GM12878 (cell line): Measurements from ENCODE around the gene PTCD2. TPM values are rescaled to one million over a fixed set of nuclear protein-coding genes. Genes with fewer than 3 reads are reported as not detected.

Source experiments
- ATAC-seq: fragments of 200-7000 bp; cut with Tn5 transposase; 3 replicates; pipeline ENCODE4 v1.9.1; 2020; ENCODE audit warnings: mild to moderate bottlenecking, moderate library complexity
- BruUV-seq: library from RNA; stranded (reverse); fragments of 400-500 nt; replicated peaks from 2 replicates; lab custom pipeline; 2021; lab: Mats Ljungman, UMichigan
- CTCF ChIA-PET: fragments of 300-600 bp; sonication (Branson Sonifier 250); formaldehyde crosslinking; extraction: SDS; loops from one replicate; lab custom pipeline; 2021; ENCODE audit warnings: inconsistent platforms; lab: Yijun Ruan, JAX
- POLR2A ChIA-PET: fragments of 350-600 bp; formaldehyde crosslinking; extraction: SDS; loops from one replicate; lab custom pipeline; 2021; ENCODE audit warnings: inconsistent platforms; lab: Charles Lee
- RAD21 ChIA-PET: fragments of 300-600 bp; sonication (Branson Sonifier 250); formaldehyde crosslinking; loops from one replicate; lab custom pipeline; 2023; ENCODE audit warnings: antibody characterized with exemption; ENCODE audit not compliant: unreplicated experiment; lab: Charles Lee
- SMC1A ChIA-PET: fragments of 300-600 bp; sonication (Branson Sonifier 250); formaldehyde crosslinking; loops from one replicate; lab custom pipeline; 2023; ENCODE audit not compliant: unreplicated experiment, uncharacterized antibody; lab: Charles Lee
- DNase-seq: peaks from one replicate; pipeline ENCODE4 v3.0.0-alpha.2; 2011; ENCODE audit warnings: low read depth, low spot score
- FAIRE-seq: peaks from 3 replicates; lab custom pipeline; 2011; peaks lifted over from hg19 to GRCh38; lab: Jason Lieb, UNC
- H2AFZ ChIP-seq: 2 replicates; pipeline ENCODE4 v1.6.0; 2011; ENCODE audit warnings: low read depth, low read length, control low read depth; ENCODE audit not compliant: control insufficient read depth
- H3K27ac ChIP-seq: 2 replicates; pipeline ENCODE4 v1.5.1; 2011; ENCODE audit warnings: control low read depth; ENCODE audit not compliant: control insufficient read depth, insufficient read depth
- H3K27me3 ChIP-seq, 2 experiments: replicated peaks in 1 of 2; 2 replicates each; pipeline versions ENCODE4 v1.6.0 to v1.6.1; 2011; ENCODE audit warnings: low read length in 1 of 2; ENCODE audit not compliant: control insufficient read depth in 2 of 2, insufficient read depth in 2 of 2
- H3K36me3 ChIP-seq, 2 experiments: 2 replicates each; pipeline ENCODE4 v1.5.1; 2011; ENCODE audit warnings: low read length in 1 of 2; ENCODE audit not compliant: control insufficient read depth in 2 of 2, insufficient read depth in 2 of 2
- H3K4me1 ChIP-seq: 2 replicates; pipeline ENCODE4 v1.6.1; 2011; ENCODE audit warnings: mild to moderate bottlenecking, low read length, moderate library complexity, mixed read lengths; ENCODE audit not compliant: control insufficient read depth, insufficient read depth
- H3K4me2 ChIP-seq: 2 replicates; pipeline ENCODE4 v1.6.0; 2011; ENCODE audit warnings: control low read depth; ENCODE audit not compliant: control insufficient read depth, insufficient read depth
- H3K4me3 ChIP-seq: fragments of 200-600 bp; sonication (generic); 2 replicates; pipeline ENCODE4 v1.5.1; 2016
- H3K79me2 ChIP-seq: 2 replicates; pipeline ENCODE4 v1.6.0; 2011; ENCODE audit warnings: low read length; ENCODE audit not compliant: control insufficient read depth, insufficient read depth
- H3K9ac ChIP-seq: 2 replicates; pipeline ENCODE4 v1.8.0; 2011; ENCODE audit warnings: low read length, control low read depth, mixed read lengths; ENCODE audit not compliant: control insufficient read depth, insufficient read depth
- H3K9me3 ChIP-seq: replicated peaks from 3 replicates; pipeline ENCODE4 v1.5.1; 2011; ENCODE audit warnings: mild to moderate bottlenecking, low read length; ENCODE audit not compliant: control insufficient read depth, insufficient read depth
- H4K20me1 ChIP-seq: 2 replicates; pipeline ENCODE4 v1.6.0; 2011; ENCODE audit not compliant: control insufficient read depth, insufficient read depth
- BCL3 ChIP-seq: IDR thresholded peaks from 2 replicates; pipeline ENCODE4 v1.6.1; 2011; ENCODE audit warnings: borderline replicate concordance, low read depth, mild to moderate bottlenecking, moderate library complexity, low read length; ENCODE audit not compliant: insufficient read depth, poor library complexity, severe bottlenecking
- CBFB ChIP-seq: IDR thresholded peaks from 2 replicates; pipeline ENCODE4 v1.6.1; 2016; ENCODE audit warnings: antibody characterized with exemption, low read depth
- CEBPB ChIP-seq, 2 experiments: fragments of 150-350 bp in 1 of 2; IDR thresholded peaks; 2 replicates each; pipeline ENCODE4 v1.6.1; 2012 to 2014; ENCODE audit warnings: low read depth in 2 of 2, low read length in 2 of 2, borderline replicate concordance in 1 of 2, inconsistent platforms in 1 of 2
- CHD2 ChIP-seq: IDR thresholded peaks from 2 replicates; pipeline ENCODE4 v1.6.1; 2011; ENCODE audit warnings: low read depth, low read length, improper control_type of control experiment, borderline replicate concordance
- ESRRA ChIP-seq: IDR thresholded peaks from 2 replicates; pipeline ENCODE4 v1.6.1; 2012; ENCODE audit warnings: mild to moderate bottlenecking, low read length, improper control_type of control experiment
- IKZF2 ChIP-seq, 2 experiments: fragments of 450-650 bp; IDR thresholded peaks; 2 replicates each; pipeline ENCODE4 v1.6.1; 2017; ENCODE audit warnings: mild to moderate bottlenecking in 2 of 2, moderate library complexity in 2 of 2
- MAX ChIP-seq: IDR thresholded peaks from 2 replicates; pipeline ENCODE4 v1.6.1; 2012; ENCODE audit warnings: low read depth, low read length, improper control_type of control experiment
- NBN ChIP-seq: fragments of 450-650 bp; IDR thresholded peaks from 2 replicates; pipeline ENCODE4 v1.6.1; 2016
- NFIC ChIP-seq: IDR thresholded peaks from 2 replicates; pipeline ENCODE4 v1.6.1; 2012; ENCODE audit warnings: low read depth, mild to moderate bottlenecking, inconsistent platforms, low read length, moderate library complexity
- NR2C2 ChIP-seq: IDR thresholded peaks from 2 replicates; pipeline ENCODE4 v1.6.1; 2011; ENCODE audit warnings: borderline replicate concordance, low read depth; ENCODE audit not compliant: control insufficient read depth, insufficient read length
- PAX8 ChIP-seq: fragments of 450-650 bp; IDR thresholded peaks from 2 replicates; pipeline ENCODE4 v1.6.1; 2017; ENCODE audit warnings: mild to moderate bottlenecking, moderate library complexity
- POLR2A ChIP-seq: IDR thresholded peaks from 2 replicates; pipeline ENCODE4 v1.6.1; 2011; ENCODE audit warnings: low read depth, mild to moderate bottlenecking, low read length
- POLR2AphosphoS5 ChIP-seq: IDR thresholded peaks from 2 replicates; pipeline ENCODE4 v1.6.1; 2011; ENCODE audit warnings: mild to moderate bottlenecking, low read length, inconsistent platforms
- RAD21 ChIP-seq: IDR thresholded peaks from 2 replicates; pipeline ENCODE4 v1.6.1; 2011; ENCODE audit warnings: mild to moderate bottlenecking, low read depth, low read length, moderate library complexity; ENCODE audit not compliant: insufficient read depth
- RAD51 ChIP-seq: fragments of 450-650 bp; IDR thresholded peaks from 2 replicates; pipeline ENCODE4 v1.6.1; 2016; ENCODE audit warnings: moderate library complexity, mild to moderate bottlenecking, inconsistent platforms
- STAT1 ChIP-seq: fragments of 450-650 bp; conservative IDR thresholded peaks from 2 replicates; pipeline ENCODE4 v1.6.1; 2014; ENCODE audit warnings: antibody characterized with exemption, mild to moderate bottlenecking
- TCF3 ChIP-seq: IDR thresholded peaks from 2 replicates; pipeline ENCODE4 v1.6.1; 2012; ENCODE audit warnings: low read depth, mild to moderate bottlenecking, low read length, borderline replicate concordance; ENCODE audit not compliant: insufficient read depth
- ZSCAN29 ChIP-seq: fragments of 450-650 bp; IDR thresholded peaks from 2 replicates; pipeline ENCODE4 v1.6.1; 2017; ENCODE audit warnings: mild to moderate bottlenecking, moderate library complexity
- in situ Hi-C: fragments of 300-500 bp; cut with MboI; formaldehyde crosslinking; loops from 9 replicates; pipeline ENCODE4 v1.14.3; 2018; ENCODE audit warnings: mixed read lengths
- intact Hi-C: fragments of 100-400 bp; cut with micrococcal nuclease; formaldehyde crosslinking; loops from one replicate; pipeline ENCODE4 v1.14.2; 2022; ENCODE audit not compliant: unreplicated experiment
- polyA plus RNA-seq, 11 experiments: library from polyadenylated mRNA; depleted of rRNA in 4 of 11; unstranded in 6 of 11; stranded (reverse) in 5 of 11; fragments of >200 nt; fragmentation: Nextera tagmentation in 4 of 11; fragmentation: Illumina TruSeq in 1 of 11; extraction: Ambion mirVana in 4 of 11; extraction: Trizol in 1 of 11; gene quantifications; 1 replicate in 1 of 11; 2 replicates in 10 of 11; pipeline versions ENCODE4 v1.2.1 to v1.2.3, GENCODE V29; 2011 to 2016; ENCODE audit warnings: inconsistent platforms in 2 of 11, missing spikeins in 2 of 11, low read depth in 1 of 11
- total RNA-seq, 4 experiments: library from RNA; depleted of rRNA in 3 of 4; stranded (reverse); fragments of >200 nt in 3 of 4; fragmentation: Illumina TruSeq in 1 of 4; extraction: Trizol in 1 of 4; gene quantifications; 2 replicates each; pipeline versions ENCODE4 v1.2.1 to v1.2.3, GENCODE V29; 2013 to 2021
- TF ChIP-seq, protein P1 (sequence below), 3 experiments: IDR thresholded peaks in 2 of 3; conservative IDR thresholded peaks in 1 of 3; 2 replicates each; pipeline ENCODE4 v1.5.1; 2011; ENCODE audit warnings: low read depth in 3 of 3, low read length in 3 of 3, mild to moderate bottlenecking in 3 of 3, control low read depth in 2 of 3, moderate library complexity in 2 of 3, inconsistent platforms in 1 of 3, mixed read lengths in 1 of 3; ENCODE audit not compliant: control insufficient read depth in 2 of 3, insufficient read depth in 1 of 3; ENCODE audit errors: extremely low read depth in 1 of 3
- TF ChIP-seq, protein P2 (sequence below): IDR thresholded peaks from 2 replicates; pipeline ENCODE4 v1.6.1; 2012; ENCODE audit warnings: low read depth, low read length, improper control_type of control experiment

PTCD2 gene
- total and polyA plus RNA-seq, 10 of the 15 experiments (the other 5 are each of a cell fraction or from before 2014, with no cell fraction given) = 8.7 to 15.0 (median 11.9) TPM

DNA sequence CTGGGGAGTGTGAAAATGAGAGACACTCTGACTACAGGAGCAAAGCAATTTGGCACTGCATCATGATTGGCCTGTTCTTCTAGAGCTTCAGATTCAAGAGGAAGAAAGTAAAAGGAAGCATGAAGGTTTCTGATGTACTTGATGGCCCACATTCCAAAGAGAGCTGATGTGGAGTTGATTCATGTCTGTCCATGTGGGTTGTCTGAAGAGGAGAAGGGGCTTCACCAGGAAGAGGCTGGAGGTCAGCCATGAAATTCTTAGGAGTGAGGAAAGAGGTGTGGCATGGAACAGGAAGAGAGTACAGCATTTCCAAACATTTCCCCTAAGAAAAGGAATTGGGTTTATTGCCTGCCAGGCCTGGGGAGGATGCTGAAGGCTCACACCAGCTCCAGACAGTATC, 70.7 kb downstream of the PTCD2 start:
- no peak for FAIRE-seq
- BruUV-seq = no TSS peak
- CTCF ChIA-PET = interaction anchor here (0.8 to 22.6 kb wide), 4 partner anchors 11 to 136 kb away, joined by 3 to 323 read pairs (median 8); no protein-coding TSS in a partner anchor

More for the DNA sequence above, 70.7 kb downstream of the PTCD2 start:
- in situ Hi-C loops (no loop called here), intact Hi-C loops (loop anchor here (5.0 kb wide), 1 partner anchor 76 kb away; no protein-coding TSS in a partner anchor)
- POLR2A ChIA-PET = no interaction called here
- no peaks in the 10 kb centered on the region for H3K36me3 ChIP-seq
- H4K20me1 ChIP-seq = no peaks in the 10 kb centered on the region
- no peaks in the 10 kb centered on the region for H3K4me1 ChIP-seq
- SMC1A ChIA-PET = interaction anchor here (0.5 to 9.8 kb wide), 6 partner anchors 22 to 220 kb away, joined by 3 to 159 read pairs (median 4); no protein-coding TSS in a partner anchor
- H3K9me3 ChIP-seq = no peaks in the 10 kb centered on the region
- H3K4me2 ChIP-seq = no peak overlapping the region
- DNase-seq (no peak), ATAC-seq (no peak)
- RAD21 ChIA-PET = interaction anchor here (1.0 to 8.6 kb wide), 5 partner anchors 9 to 220 kb away, joined by 3 to 122 read pairs (median 4); no protein-coding TSS in a partner anchor
- no peak overlapping the region for H3K4me3 ChIP-seq
- H3K27me3 ChIP-seq = no peaks in the 10 kb centered on the region
- H3K79me2 ChIP-seq = no peaks in the 10 kb centered on the region
- TF ChIP-seq NR2C2 (no peak), RAD21 (no peak), ZSCAN29 (no peak), CBFB (no peak), PAX8 (no peak), NBN (no peak), POLR2AphosphoS5 (no peak), ESRRA (no peak), MAX (no peak), IKZF2 (IDR thresholded peaks at IDR 0.05) (no peak), NFIC (no peak), CHD2 (no peak), RAD51 (no peak), BCL3 (no peak), STAT1 (no peak), TCF3 (no peak), POLR2A (no peak), CEBPB (IDR thresholded peaks at IDR 0.05; ENCODE audit: borderline replicate concordance in 1 of 2, low read depth in 2 of 2, low read length in 2 of 2) (no peak)
- TF ChIP-seq, protein P1, sequence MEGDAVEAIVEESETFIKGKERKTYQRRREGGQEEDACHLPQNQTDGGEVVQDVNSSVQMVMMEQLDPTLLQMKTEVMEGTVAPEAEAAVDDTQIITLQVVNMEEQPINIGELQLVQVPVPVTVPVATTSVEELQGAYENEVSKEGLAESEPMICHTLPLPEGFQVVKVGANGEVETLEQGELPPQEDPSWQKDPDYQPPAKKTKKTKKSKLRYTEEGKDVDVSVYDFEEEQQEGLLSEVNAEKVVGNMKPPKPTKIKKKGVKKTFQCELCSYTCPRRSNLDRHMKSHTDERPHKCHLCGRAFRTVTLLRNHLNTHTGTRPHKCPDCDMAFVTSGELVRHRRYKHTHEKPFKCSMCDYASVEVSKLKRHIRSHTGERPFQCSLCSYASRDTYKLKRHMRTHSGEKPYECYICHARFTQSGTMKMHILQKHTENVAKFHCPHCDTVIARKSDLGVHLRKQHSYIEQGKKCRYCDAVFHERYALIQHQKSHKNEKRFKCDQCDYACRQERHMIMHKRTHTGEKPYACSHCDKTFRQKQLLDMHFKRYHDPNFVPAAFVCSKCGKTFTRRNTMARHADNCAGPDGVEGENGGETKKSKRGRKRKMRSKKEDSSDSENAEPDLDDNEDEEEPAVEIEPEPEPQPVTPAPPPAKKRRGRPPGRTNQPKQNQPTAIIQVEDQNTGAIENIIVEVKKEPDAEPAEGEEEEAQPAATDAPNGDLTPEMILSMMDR (IDR thresholded peaks at IDR 0.05 in 2 of 3, conservative IDR thresholded peaks at IDR 0.05 in 1 of 3; ENCODE audit: control insufficient read depth in 2 of 3, extremely low read depth in 1 of 3, insufficient read depth in 1 of 3, low read depth in 3 of 3, low read length in 3 of 3) = no peak
- TF ChIP-seq, protein P2, sequence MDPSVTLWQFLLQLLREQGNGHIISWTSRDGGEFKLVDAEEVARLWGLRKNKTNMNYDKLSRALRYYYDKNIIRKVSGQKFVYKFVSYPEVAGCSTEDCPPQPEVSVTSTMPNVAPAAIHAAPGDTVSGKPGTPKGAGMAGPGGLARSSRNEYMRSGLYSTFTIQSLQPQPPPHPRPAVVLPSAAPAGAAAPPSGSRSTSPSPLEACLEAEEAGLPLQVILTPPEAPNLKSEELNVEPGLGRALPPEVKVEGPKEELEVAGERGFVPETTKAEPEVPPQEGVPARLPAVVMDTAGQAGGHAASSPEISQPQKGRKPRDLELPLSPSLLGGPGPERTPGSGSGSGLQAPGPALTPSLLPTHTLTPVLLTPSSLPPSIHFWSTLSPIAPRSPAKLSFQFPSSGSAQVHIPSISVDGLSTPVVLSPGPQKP = no peak
- H3K27ac ChIP-seq = no peak overlapping the region
- H3K9ac ChIP-seq = no peak overlapping the region
- H2AFZ ChIP-seq = no peak overlapping the region
